K562 (cell line): Measurements from ENCODE around the gene GALR1. TPM values are rescaled to one million over a fixed set of nuclear protein-coding genes. Genes with fewer than 3 reads are reported as not detected.

Experiments used
- ATAC-seq: fragments of 200-7000 bp; cut with Tn5 transposase; 3 replicates; pipeline ENCODE4 v1.9.1; 2020; ENCODE audit warnings: moderate library complexity
- BruUV-seq: library from RNA; stranded (reverse); fragments of 400-500 nt; replicated peaks from 2 replicates; lab custom pipeline; 2021; lab: Mats Ljungman, UMichigan
- CTCF ChIA-PET: fragments of 300-600 bp; formaldehyde crosslinking; extraction: SDS; loops from one replicate; lab custom pipeline; 2021; ENCODE audit warnings: low intra/inter-chr PET ratio; lab: Yijun Ruan, JAX
- POLR2A ChIA-PET: fragments of 300-600, 350-650 bp; sonication (Branson Sonifier 250); formaldehyde crosslinking; extraction: SDS; loops from one replicate; lab custom pipeline; 2021; ENCODE audit warnings: antibody characterized with exemption, inconsistent platforms; lab: Yijun Ruan, JAX
- DNase-seq, 4 experiments: peaks; one replicate each; pipeline versions ENCODE4 v3.0.0 to v3.0.0-alpha.2; 2011 to 2018; ENCODE audit warnings: low spot score in 3 of 4, mixed read lengths in 3 of 4; ENCODE audit errors: extremely low read depth in 1 of 4
- FAIRE-seq: peaks from 2 replicates; lab custom pipeline; 2011; peaks lifted over from hg19 to GRCh38; lab: Jason Lieb, UNC
- H2AFZ ChIP-seq: 2 replicates; pipeline ENCODE4 v1.6.0; 2011; ENCODE audit warnings: low read depth, low read length, control low read depth, inconsistent platforms
- H3K27ac ChIP-seq: fragments of 200-600 bp; 3 replicates; pipeline ENCODE4 v1.8.0; 2011; ENCODE audit warnings: low read depth, mild to moderate bottlenecking, control low read depth, inconsistent platforms, low read length, moderate library complexity, mixed read lengths; ENCODE audit errors: extremely low read depth
- H3K27me3 ChIP-seq, 2 experiments: fragments of 300-600 bp in 1 of 2; 2 replicates in 1 of 2; 3 replicates in 1 of 2; pipeline versions ENCODE4 v1.6.0 to v1.8.0; 2011; ENCODE audit warnings: inconsistent platforms in 2 of 2, low read length in 2 of 2, mild to moderate bottlenecking in 1 of 2, mixed read lengths in 1 of 2, moderate library complexity in 1 of 2; ENCODE audit not compliant: control insufficient read depth in 2 of 2, insufficient read depth in 2 of 2
- H3K36me3 ChIP-seq: fragments of 300-600 bp; 3 replicates; pipeline ENCODE4 v1.8.0; 2011; ENCODE audit warnings: mild to moderate bottlenecking, low read length, inconsistent platforms; ENCODE audit not compliant: control insufficient read depth, insufficient read depth
- H3K4me1 ChIP-seq, 2 experiments: fragments of 200-600 bp in 1 of 2; replicated peaks in 1 of 2; 2 replicates in 1 of 2; 3 replicates in 1 of 2; pipeline versions ENCODE4 v1.5.1 to v1.8.0; 2011; ENCODE audit warnings: inconsistent platforms in 2 of 2, low read length in 2 of 2, mild to moderate bottlenecking in 1 of 2, mixed read lengths in 1 of 2, moderate library complexity in 1 of 2; ENCODE audit not compliant: control insufficient read depth in 2 of 2, insufficient read depth in 2 of 2
- H3K4me2 ChIP-seq: 2 replicates; pipeline ENCODE4 v1.6.1; 2011; ENCODE audit warnings: low read length, control low read depth, inconsistent platforms, mixed read lengths; ENCODE audit not compliant: insufficient read depth
- H3K4me3 ChIP-seq: fragments of 200-600 bp; sonication (generic), shearing (Covaris generic); 2 replicates; pipeline ENCODE4 v1.5.1; 2016; ENCODE audit warnings: control low read depth, inconsistent platforms
- H3K79me2 ChIP-seq: fragments of 200-600 bp; 3 replicates; pipeline ENCODE4 v1.8.0; 2011; ENCODE audit warnings: low read length, inconsistent platforms; ENCODE audit not compliant: control insufficient read depth, insufficient read depth
- H3K9ac ChIP-seq, 2 experiments: 2 replicates each; pipeline versions ENCODE4 v1.6.0 to v1.6.1; 2011; ENCODE audit warnings: low read depth in 2 of 2, low read length in 2 of 2, control low read depth in 1 of 2, inconsistent platforms in 1 of 2, mild to moderate bottlenecking in 1 of 2, mixed read lengths in 1 of 2; ENCODE audit not compliant: insufficient read depth in 1 of 2
- H3K9me1 ChIP-seq: one replicate; pipeline ENCODE4 v1.6.0; 2011; ENCODE audit warnings: inconsistent platforms, mild to moderate bottlenecking, low read length, moderate library complexity; ENCODE audit not compliant: control insufficient read depth, insufficient read depth
- H3K9me3 ChIP-seq: replicated peaks from 2 replicates; pipeline ENCODE4 v1.5.1; 2011; ENCODE audit warnings: low read depth, low read length, inconsistent platforms; ENCODE audit not compliant: control insufficient read depth, insufficient read depth
- H4K20me1 ChIP-seq: replicated peaks from 2 replicates; pipeline ENCODE4 v1.6.1; 2011; ENCODE audit warnings: low read length, inconsistent platforms, mixed read lengths; ENCODE audit not compliant: control insufficient read depth, insufficient read depth
- MTA2 ChIP-seq: fragments of 450-650 bp; IDR thresholded peaks from 2 replicates; pipeline ENCODE4 v1.6.1; 2016; ENCODE audit warnings: low read depth
- PCBP1 ChIP-seq: fragments of 200-400 bp; formaldehyde crosslinking; IDR thresholded peaks from 2 replicates; pipeline ENCODE4 v1.6.1; 2018; ENCODE audit warnings: mild to moderate bottlenecking, low read depth, low read length; ENCODE audit not compliant: poor library complexity, severe bottlenecking
- SMARCB1 ChIP-seq: IDR thresholded peaks from 2 replicates; pipeline ENCODE4 v1.6.1; 2011; ENCODE audit warnings: improper control_type of control experiment, low read depth; ENCODE audit not compliant: insufficient read length
- WGBS: fragments of 100-300 bp; shearing (Covaris generic); methylation state at CpG from one replicate; pipeline ENCODE4 v1.1.6; 2016; ENCODE audit warnings: low coverage, mixed read lengths; ENCODE audit not compliant: insufficient coverage; ENCODE audit errors: missing lambda C conversion rate; 5-methylcytosine and 5-hydroxymethylcytosine counted together
- in situ Hi-C: fragments of 300-500 bp; cut with MboI; formaldehyde crosslinking; loops from 4 replicates; pipeline ENCODE4 v1.15.0; 2018; ENCODE audit warnings: inconsistent platforms, mixed read lengths
- intact Hi-C: fragments of 100-400 bp; cut with micrococcal nuclease; formaldehyde crosslinking; loops from 2 replicates; pipeline ENCODE4 v1.14.2; 2022
- polyA plus RNA-seq, 8 experiments: library from polyadenylated mRNA; depleted of rRNA in 4 of 8; stranded (reverse) in 5 of 8; unstranded in 3 of 8; fragments of >200 nt; fragmentation: Nextera tagmentation in 2 of 8; fragmentation: Illumina TruSeq in 1 of 8; extraction: Ambion mirVana in 2 of 8; extraction: Trizol in 1 of 8; gene quantifications; 2 replicates each; pipeline versions ENCODE4 v1.2.1 to v1.2.3, GENCODE V29; 2011 to 2014; ENCODE audit warnings: inconsistent platforms in 1 of 8, missing spikeins in 1 of 8
- total RNA-seq, 7 experiments: library from RNA; depleted of rRNA in 6 of 7; stranded (reverse); fragments of >200 nt in 6 of 7; fragmentation: Illumina TruSeq in 2 of 7; extraction: Trizol in 2 of 7; gene quantifications; 2 replicates each; pipeline versions ENCODE4 v1.2.1 to v1.2.3, GENCODE V29; 2011 to 2021; ENCODE audit warnings: low replicate concordance in 1 of 7
- TF ChIP-seq, protein P1 (sequence below): fragments of 450-650 bp; formaldehyde crosslinking; IDR thresholded peaks from 2 replicates; pipeline ENCODE4 v1.4.0; 2020; ENCODE audit warnings: mild to moderate bottlenecking, moderate library complexity

GALR1 gene
- total and polyA plus RNA-seq, 9 of the 15 experiments (the other 6 are each of a cell fraction or from before 2014, with no cell fraction given), result not detected

DNA sequence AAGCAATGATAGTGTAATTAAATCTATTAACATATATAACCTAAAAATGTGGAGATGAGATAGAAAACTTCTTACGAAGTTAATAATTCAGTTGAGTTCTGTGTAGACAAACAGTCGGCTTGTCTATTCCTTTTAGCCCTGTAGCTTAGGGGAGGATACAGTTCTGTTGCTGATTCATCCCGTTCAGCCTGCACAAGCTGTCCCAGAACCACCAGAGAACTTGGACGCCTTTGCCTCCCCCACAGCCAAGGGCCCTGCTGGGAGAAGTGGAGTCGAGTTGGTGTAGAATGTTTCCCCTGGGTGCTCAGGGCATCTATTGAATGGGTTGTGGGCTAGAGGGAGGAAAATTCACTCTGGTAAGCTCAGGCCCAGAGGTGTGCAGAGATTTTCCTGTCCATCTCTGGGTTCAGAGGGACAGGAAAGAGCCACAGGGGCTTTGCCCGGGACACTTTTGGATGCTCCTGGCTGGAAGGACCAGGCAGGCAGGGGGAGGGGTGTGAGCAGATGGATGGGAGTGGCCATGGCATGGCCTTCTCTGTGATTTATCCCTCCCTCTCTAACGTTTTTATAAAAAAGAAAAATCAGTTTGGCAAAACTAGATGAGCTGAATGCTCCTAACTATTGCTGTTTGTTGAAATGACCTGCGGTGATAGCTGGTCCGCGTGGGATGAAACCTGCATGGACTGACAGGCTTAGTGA lies 42.8 kb upstream of the GALR1 start:
- Histone ChIP-seq H3K27me3 (peaks cover 0 to 11% of the 10 kb centered on the region in 2 experiments; a peak in 1 of 5 replicates), H2AFZ (no peak overlapping the region), H3K4me2 (no peak overlapping the region), H3K79me2 (no peaks in the 10 kb centered on the region), H3K9ac (no peak overlapping the region), H4K20me1 (no peaks in the 10 kb centered on the region), H3K9me3 (no peaks in the 10 kb centered on the region), H3K36me3 (no peaks in the 10 kb centered on the region), H3K27ac (no peak overlapping the region), H3K4me3 (no peak overlapping the region), H3K4me1 (no peaks in the 10 kb centered on the region), H3K9me1 (no peaks in the 10 kb centered on the region)
- no TSS peak for BruUV-seq
- WGBS, result 1% methylated on average over 8 of the region's 10 CpGs
- TF ChIP-seq PCBP1 (no peak), MTA2 (no peak), SMARCB1 (no peak)
- TF ChIP-seq, protein P1, sequence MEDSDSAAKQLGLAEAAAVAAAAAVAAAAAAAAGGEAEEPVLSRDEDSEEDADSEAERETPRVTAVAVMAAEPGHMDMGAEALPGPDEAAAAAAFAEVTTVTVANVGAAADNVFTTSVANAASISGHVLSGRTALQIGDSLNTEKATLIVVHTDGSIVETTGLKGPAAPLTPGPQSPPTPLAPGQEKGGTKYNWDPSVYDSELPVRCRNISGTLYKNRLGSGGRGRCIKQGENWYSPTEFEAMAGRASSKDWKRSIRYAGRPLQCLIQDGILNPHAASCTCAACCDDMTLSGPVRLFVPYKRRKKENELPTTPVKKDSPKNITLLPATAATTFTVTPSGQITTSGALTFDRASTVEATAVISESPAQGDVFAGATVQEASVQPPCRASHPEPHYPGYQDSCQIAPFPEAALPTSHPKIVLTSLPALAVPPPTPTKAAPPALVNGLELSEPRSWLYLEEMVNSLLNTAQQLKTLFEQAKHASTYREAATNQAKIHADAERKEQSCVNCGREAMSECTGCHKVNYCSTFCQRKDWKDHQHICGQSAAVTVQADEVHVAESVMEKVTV (CRISPR knock-in tag), result no peak
- ATAC-seq, result no peak
- intact Hi-C loops (no loop called here), in situ Hi-C loops (no loop called here)
- CTCF ChIA-PET, result no interaction called here
- FAIRE-seq, result no peak
- no peak for DNase-seq
- POLR2A ChIA-PET, result no interaction called here
